HCT116 (cell line): Measurements from ENCODE around the gene LIN52.

Experiments used
- CEBPB ChIP-seq: IDR thresholded peaks from 2 replicates; pipeline ENCODE4 v1.6.1; 2012; ENCODE audit warnings: low read depth
- EZH2 ChIP-seq: fragments of 200-600 bp; sonication (generic); IDR thresholded peaks from 2 replicates; pipeline ENCODE4 v1.6.1; 2017; ENCODE audit warnings: antibody characterized with exemption, mixed run types
- EZH2phosphoT487 ChIP-seq: fragments of 200-600 bp; IDR thresholded peaks from 2 replicates; pipeline ENCODE4 v1.6.1; 2018; ENCODE audit warnings: antibody characterized with exemption, borderline replicate concordance
- POLR2A ChIP-seq: IDR thresholded peaks from 2 replicates; pipeline ENCODE4 v1.7.0; 2011; ENCODE audit warnings: borderline replicate concordance; ENCODE audit not compliant: insufficient read depth, insufficient read length; ENCODE audit errors: extremely low read depth
- POLR2AphosphoS5 ChIP-seq: IDR thresholded peaks from 2 replicates; pipeline ENCODE4 v1.6.1; 2011; ENCODE audit warnings: mild to moderate bottlenecking, low read depth, low read length, moderate library complexity
- RAD21 ChIP-seq: IDR thresholded peaks from 2 replicates; pipeline ENCODE4 v1.6.1; 2012; ENCODE audit warnings: low read depth, mild to moderate bottlenecking
- YY1 ChIP-seq: IDR thresholded peaks from 2 replicates; pipeline ENCODE4 v1.6.1; 2011; ENCODE audit warnings: low read length, low read depth, moderate library complexity, mild to moderate bottlenecking; ENCODE audit not compliant: insufficient replicate concordance; ENCODE audit errors: extremely low read depth
- ZBTB33 ChIP-seq: IDR thresholded peaks from 2 replicates; pipeline ENCODE4 v1.6.1; 2011; ENCODE audit warnings: mild to moderate bottlenecking, low read length, moderate library complexity; ENCODE audit not compliant: insufficient replicate concordance; ENCODE audit errors: extremely low read depth
- TF ChIP-seq, protein P1 (sequence below), 3 experiments: fragments of 200-600 bp in 1 of 3; sonication (generic) in 1 of 3; IDR thresholded peaks in 2 of 3; conservative IDR thresholded peaks in 1 of 3; 2 replicates each; pipeline ENCODE4 v1.5.1; 2012 to 2017; ENCODE audit warnings: low read depth in 2 of 3, low read length in 2 of 3, antibody characterized with exemption in 1 of 3, borderline replicate concordance in 1 of 3, control low read depth in 1 of 3, mild to moderate bottlenecking in 1 of 3, mixed read lengths in 1 of 3, mixed run types in 1 of 3, moderate library complexity in 1 of 3; ENCODE audit not compliant: insufficient read depth in 1 of 3
- TF ChIP-seq, protein P2 (sequence below): IDR thresholded peaks from 2 replicates; pipeline ENCODE4 v1.6.1; 2012
- TF ChIP-seq, protein P3 (sequence below): IDR thresholded peaks from 2 replicates; pipeline ENCODE4 v1.6.1; 2012
- TF ChIP-seq, protein P4 (sequence below): IDR thresholded peaks from 2 replicates; pipeline ENCODE4 v1.6.1; 2012; ENCODE audit warnings: low read depth

DNA sequence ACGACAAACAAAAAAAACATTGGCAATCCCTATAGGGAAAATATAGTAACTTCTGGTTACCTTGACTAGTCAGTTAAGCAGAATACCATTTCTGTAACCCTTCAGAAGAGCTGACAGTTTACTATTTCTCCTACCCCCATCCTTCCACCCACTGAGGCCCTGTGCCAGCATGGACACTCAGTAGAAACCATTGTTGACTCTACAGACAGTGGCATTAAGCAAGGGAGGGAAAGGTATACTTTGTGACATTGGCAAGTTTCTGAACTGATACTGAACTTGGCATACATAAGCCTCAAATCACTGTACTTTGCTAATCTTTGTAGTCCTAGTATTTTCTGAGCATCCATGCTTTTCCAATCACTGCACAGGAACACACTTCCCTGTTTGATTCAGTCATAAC lies 121.1 kb downstream of the LIN52 start:
- TF ChIP-seq EZH2: no peak
- TF ChIP-seq, protein P1, sequence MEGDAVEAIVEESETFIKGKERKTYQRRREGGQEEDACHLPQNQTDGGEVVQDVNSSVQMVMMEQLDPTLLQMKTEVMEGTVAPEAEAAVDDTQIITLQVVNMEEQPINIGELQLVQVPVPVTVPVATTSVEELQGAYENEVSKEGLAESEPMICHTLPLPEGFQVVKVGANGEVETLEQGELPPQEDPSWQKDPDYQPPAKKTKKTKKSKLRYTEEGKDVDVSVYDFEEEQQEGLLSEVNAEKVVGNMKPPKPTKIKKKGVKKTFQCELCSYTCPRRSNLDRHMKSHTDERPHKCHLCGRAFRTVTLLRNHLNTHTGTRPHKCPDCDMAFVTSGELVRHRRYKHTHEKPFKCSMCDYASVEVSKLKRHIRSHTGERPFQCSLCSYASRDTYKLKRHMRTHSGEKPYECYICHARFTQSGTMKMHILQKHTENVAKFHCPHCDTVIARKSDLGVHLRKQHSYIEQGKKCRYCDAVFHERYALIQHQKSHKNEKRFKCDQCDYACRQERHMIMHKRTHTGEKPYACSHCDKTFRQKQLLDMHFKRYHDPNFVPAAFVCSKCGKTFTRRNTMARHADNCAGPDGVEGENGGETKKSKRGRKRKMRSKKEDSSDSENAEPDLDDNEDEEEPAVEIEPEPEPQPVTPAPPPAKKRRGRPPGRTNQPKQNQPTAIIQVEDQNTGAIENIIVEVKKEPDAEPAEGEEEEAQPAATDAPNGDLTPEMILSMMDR (IDR thresholded peaks at IDR 0.05 in 2 of 3, conservative IDR thresholded peaks at IDR 0.05 in 1 of 3; ENCODE audit: borderline replicate concordance in 1 of 3, insufficient read depth in 1 of 3, low read depth in 2 of 3, low read length in 2 of 3): no peak
- TF ChIP-seq POLR2AphosphoS5: no peak
- no peak for TF ChIP-seq EZH2phosphoT487
- no peak for TF ChIP-seq POLR2A
- TF ChIP-seq, protein P2, sequence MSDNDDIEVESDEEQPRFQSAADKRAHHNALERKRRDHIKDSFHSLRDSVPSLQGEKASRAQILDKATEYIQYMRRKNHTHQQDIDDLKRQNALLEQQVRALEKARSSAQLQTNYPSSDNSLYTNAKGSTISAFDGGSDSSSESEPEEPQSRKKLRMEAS: no peak
- no peak for TF ChIP-seq RAD21
- no peak for TF ChIP-seq ZBTB33
- TF ChIP-seq CEBPB: no peak
- TF ChIP-seq, protein P3, sequence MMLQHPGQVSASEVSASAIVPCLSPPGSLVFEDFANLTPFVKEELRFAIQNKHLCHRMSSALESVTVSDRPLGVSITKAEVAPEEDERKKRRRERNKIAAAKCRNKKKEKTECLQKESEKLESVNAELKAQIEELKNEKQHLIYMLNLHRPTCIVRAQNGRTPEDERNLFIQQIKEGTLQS: no peak
- no peak for TF ChIP-seq YY1
- TF ChIP-seq, protein P4, sequence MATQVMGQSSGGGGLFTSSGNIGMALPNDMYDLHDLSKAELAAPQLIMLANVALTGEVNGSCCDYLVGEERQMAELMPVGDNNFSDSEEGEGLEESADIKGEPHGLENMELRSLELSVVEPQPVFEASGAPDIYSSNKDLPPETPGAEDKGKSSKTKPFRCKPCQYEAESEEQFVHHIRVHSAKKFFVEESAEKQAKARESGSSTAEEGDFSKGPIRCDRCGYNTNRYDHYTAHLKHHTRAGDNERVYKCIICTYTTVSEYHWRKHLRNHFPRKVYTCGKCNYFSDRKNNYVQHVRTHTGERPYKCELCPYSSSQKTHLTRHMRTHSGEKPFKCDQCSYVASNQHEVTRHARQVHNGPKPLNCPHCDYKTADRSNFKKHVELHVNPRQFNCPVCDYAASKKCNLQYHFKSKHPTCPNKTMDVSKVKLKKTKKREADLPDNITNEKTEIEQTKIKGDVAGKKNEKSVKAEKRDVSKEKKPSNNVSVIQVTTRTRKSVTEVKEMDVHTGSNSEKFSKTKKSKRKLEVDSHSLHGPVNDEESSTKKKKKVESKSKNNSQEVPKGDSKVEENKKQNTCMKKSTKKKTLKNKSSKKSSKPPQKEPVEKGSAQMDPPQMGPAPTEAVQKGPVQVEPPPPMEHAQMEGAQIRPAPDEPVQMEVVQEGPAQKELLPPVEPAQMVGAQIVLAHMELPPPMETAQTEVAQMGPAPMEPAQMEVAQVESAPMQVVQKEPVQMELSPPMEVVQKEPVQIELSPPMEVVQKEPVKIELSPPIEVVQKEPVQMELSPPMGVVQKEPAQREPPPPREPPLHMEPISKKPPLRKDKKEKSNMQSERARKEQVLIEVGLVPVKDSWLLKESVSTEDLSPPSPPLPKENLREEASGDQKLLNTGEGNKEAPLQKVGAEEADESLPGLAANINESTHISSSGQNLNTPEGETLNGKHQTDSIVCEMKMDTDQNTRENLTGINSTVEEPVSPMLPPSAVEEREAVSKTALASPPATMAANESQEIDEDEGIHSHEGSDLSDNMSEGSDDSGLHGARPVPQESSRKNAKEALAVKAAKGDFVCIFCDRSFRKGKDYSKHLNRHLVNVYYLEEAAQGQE: no peak
